KMS-11 (cell line): ENCODE measurements around the gene NPIPA2.
"Not testable (repeated sequence)": the region's sequence is repeated elsewhere in the genome, so short reads cannot be mapped to it uniquely, and the experiment has no call there.

Source experiments
- H2AFZ ChIP-seq: fragments of 200-600 bp; sonication (generic); 2 replicates; pipeline ENCODE4 v1.6.1; 2016; ENCODE audit warnings: antibody characterized with exemption, mixed run types, low read depth
- H3K27ac ChIP-seq: fragments of 200-600 bp; sonication (generic); 2 replicates; pipeline ENCODE4 v1.6.1; 2016; ENCODE audit warnings: mild to moderate bottlenecking, mixed run types
- H3K27me3 ChIP-seq: fragments of 200-600 bp; sonication (generic); 2 replicates; pipeline ENCODE4 v1.6.1; 2017; ENCODE audit warnings: mild to moderate bottlenecking, low read depth, mixed run types, moderate library complexity; ENCODE audit not compliant: insufficient read depth
- H3K36me3 ChIP-seq: fragments of 200-600 bp; sonication (generic); 2 replicates; pipeline ENCODE4 v1.6.1; 2017; ENCODE audit warnings: mild to moderate bottlenecking, mixed run types; ENCODE audit not compliant: insufficient read depth
- H3K4me1 ChIP-seq: fragments of 200-600 bp; sonication (generic); 2 replicates; pipeline ENCODE4 v1.6.1; 2016; ENCODE audit warnings: mild to moderate bottlenecking, low read depth, mixed run types; ENCODE audit not compliant: poor library complexity, severe bottlenecking
- H3K4me2 ChIP-seq: fragments of 200-600 bp; sonication (generic); 2 replicates; pipeline ENCODE4 v1.7.0; 2016; ENCODE audit warnings: mild to moderate bottlenecking, mixed run types
- H3K4me3 ChIP-seq: fragments of 200-600 bp; sonication (generic); IDR thresholded peaks from 2 replicates; pipeline ENCODE4 v1.6.1; 2017; ENCODE audit warnings: low read depth, low read length, mixed read lengths; ENCODE audit not compliant: insufficient read depth
- H3K79me2 ChIP-seq: fragments of 200-600 bp; sonication (generic); 2 replicates; pipeline ENCODE4 v1.6.1; 2016; ENCODE audit warnings: low read depth, mixed run types; ENCODE audit not compliant: insufficient read depth
- H3K9ac ChIP-seq: fragments of 200-600 bp; sonication (generic); 2 replicates; pipeline ENCODE4 v1.6.1; 2016; ENCODE audit warnings: mild to moderate bottlenecking, mixed run types
- H4K20me1 ChIP-seq: fragments of 200-600 bp; sonication (generic); 2 replicates; pipeline ENCODE4 v1.6.1; 2016; ENCODE audit warnings: mild to moderate bottlenecking, mixed run types; ENCODE audit not compliant: insufficient read depth

NPIPA2 gene

GRCh38 chr16:14742273-14743128 is at the start of gene NPIPA2:
Gene NPIPA2, plus strand, starts transcription at chr16:14742533. Its CDS starts 5,533 bp downstream, at chr16:14748066.
- H2AFZ ChIP-seq, H3K4me2 ChIP-seq, H3K4me3 ChIP-seq, H4K20me1 ChIP-seq, H3K27ac ChIP-seq, H3K79me2 ChIP-seq, H3K9ac ChIP-seq, H3K4me1 ChIP-seq, H3K36me3 ChIP-seq, H3K27me3 ChIP-seq: not testable (repeated sequence)

- H3K27ac ChIP-seq, H3K79me2 ChIP-seq, H3K36me3 ChIP-seq, H3K4me1 ChIP-seq, H4K20me1 ChIP-seq, H2AFZ ChIP-seq, H3K4me2 ChIP-seq, H3K4me3 ChIP-seq, H3K27me3 ChIP-seq, H3K9ac ChIP-seq: not testable (repeated sequence)
These were observed 48.2 kb upstream of the NPIPA2 start, which contains the start of gene PLA2G10 for GRCh38 chr16:14694129-14694528. Gene PLA2G10, minus strand, starts transcription at chr16:14694308. Its CDS starts 79 bp downstream, at chr16:14694229.

DNA sequence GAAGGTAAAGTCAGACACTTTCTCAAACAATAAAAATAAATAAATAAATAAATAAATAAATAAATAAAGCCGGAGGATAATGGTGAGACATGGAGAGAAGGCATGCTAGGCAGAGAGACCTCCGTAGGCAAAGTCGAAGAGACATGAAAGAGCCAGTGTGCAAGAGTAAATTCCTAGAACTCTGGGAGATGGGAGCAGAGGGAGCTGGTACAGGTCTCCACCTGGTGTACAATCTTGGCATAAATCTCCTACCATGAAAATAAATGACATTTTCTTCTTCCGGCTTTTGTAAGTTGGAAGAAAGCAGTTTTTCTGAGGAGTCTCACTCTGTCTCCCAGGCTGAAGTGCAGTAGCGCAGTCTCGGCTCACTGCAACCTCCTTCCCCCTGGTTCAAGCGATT is 40.5 kb upstream of the NPIPA2 start:
- not testable (repeated sequence) for H3K27ac ChIP-seq, H3K27me3 ChIP-seq, H3K4me2 ChIP-seq, H3K4me1 ChIP-seq, H3K36me3 ChIP-seq, H3K4me3 ChIP-seq, H3K9ac ChIP-seq, H2AFZ ChIP-seq, H3K79me2 ChIP-seq, H4K20me1 ChIP-seq

GRCh38 chr16:14702672-14703071 is 39.7 kb upstream of the NPIPA2 start:
- H3K4me1 ChIP-seq, H4K20me1 ChIP-seq, H3K36me3 ChIP-seq, H3K27me3 ChIP-seq, H3K9ac ChIP-seq, H3K27ac ChIP-seq, H3K79me2 ChIP-seq, H3K4me2 ChIP-seq, H2AFZ ChIP-seq, H3K4me3 ChIP-seq: not testable (repeated sequence)

DNA sequence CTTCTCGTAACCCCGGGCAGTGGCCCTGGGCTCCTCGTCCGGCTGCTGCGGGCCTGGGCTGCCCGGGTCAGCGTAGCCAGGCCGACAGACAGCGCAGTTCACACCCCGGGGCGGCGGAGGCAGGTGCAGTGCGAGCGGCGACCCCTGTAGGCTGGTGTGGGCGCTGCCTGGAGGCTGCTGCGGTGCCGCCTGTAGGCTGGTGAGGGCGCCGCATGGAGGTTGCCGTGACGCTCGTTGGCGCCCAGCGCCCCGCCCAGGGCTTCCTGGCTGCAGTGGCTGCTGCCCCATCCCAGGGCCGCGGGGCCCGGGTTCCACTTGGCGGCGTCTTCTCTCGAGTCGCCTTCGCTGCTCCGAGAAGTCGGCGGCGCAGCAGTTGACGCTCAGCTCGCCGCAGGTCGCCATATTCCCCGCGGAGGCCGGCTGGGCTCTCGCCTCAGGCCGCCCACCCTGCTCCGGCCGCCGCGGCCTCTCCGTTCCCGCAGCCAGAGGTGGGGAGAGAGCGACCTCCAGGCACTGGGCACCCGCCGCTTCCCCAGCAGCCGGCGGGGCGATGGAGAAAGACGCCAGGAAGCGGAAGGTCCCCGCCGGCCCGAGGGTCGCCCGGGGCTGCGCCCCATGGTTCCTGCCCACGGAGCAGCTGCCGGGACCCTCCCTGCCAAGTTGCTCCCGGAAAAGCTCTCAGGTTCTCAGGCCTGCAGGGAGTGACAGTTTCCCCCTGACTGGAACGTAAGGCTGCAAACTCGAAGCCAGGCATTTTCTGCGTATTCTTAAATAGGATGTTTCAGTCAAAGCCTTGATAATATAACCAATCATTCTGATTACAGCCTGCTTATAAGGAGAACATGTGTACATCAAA is 38.9 kb upstream of the NPIPA2 start, which contains the start of gene NPIPA3:
TSS of gene NPIPA3 (plus strand) at position 256 of the 856 bp plus-strand sequence. CDS start 5,533 bp downstream, outside the sequence.
- not testable (repeated sequence) for H4K20me1 ChIP-seq, H3K9ac ChIP-seq, H3K36me3 ChIP-seq, H3K4me3 ChIP-seq, H3K27me3 ChIP-seq, H3K4me1 ChIP-seq, H3K4me2 ChIP-seq, H3K79me2 ChIP-seq, H3K27ac ChIP-seq, H2AFZ ChIP-seq

DNA sequence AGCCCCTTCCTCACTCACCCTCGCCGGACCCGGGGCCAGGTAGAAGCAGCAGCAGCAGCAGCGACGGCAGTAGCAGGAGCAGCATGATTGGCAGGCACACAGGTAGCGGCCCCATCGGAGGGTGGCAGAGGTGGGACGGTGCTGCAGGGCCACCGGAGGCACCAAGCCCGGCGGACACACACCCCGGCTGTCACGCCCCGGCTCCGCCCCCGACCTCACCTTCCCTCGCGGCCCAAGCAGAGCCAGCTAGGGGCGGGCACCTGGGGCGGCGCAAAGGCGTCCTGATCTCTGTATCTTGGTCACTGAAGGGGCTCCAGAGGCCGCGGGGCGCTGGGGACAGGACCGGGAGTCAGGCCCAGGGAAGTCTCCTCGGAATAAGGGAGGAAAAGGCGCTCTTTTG is 9.1 kb upstream of the NPIPA2 start:
- H3K4me1 ChIP-seq, H4K20me1 ChIP-seq, H3K27ac ChIP-seq, H3K9ac ChIP-seq, H3K4me2 ChIP-seq, H3K36me3 ChIP-seq, H2AFZ ChIP-seq, H3K27me3 ChIP-seq, H3K4me3 ChIP-seq, H3K79me2 ChIP-seq: not testable (repeated sequence)

DNA sequence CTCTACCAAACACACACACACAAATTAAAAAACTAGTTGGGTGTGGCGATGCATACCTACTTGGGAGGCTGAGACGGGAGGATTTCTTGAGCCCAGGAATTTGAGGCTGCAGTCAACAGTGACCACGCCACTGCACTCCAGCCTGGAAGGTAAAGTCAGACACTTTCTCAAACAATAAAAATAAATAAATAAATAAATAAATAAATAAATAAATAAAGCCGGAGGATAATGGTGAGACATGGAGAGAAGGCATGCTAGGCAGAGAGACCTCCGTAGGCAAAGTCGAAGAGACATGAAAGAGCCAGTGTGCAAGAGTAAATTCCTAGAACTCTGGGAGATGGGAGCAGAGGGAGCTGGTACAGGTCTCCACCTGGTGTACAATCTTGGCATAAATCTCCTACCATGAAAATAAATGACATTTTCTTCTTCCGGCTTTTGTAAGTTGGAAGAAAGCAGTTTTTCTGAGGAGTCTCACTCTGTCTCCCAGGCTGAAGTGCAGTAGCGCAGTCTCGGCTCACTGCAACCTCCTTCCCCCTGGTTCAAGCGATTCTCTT is 1.4 kb upstream of the NPIPA2 start:
- not testable (repeated sequence) for H2AFZ ChIP-seq, H3K4me2 ChIP-seq, H3K36me3 ChIP-seq, H3K4me3 ChIP-seq, H3K9ac ChIP-seq, H3K79me2 ChIP-seq, H3K4me1 ChIP-seq, H3K27me3 ChIP-seq, H3K27ac ChIP-seq, H4K20me1 ChIP-seq

DNA sequence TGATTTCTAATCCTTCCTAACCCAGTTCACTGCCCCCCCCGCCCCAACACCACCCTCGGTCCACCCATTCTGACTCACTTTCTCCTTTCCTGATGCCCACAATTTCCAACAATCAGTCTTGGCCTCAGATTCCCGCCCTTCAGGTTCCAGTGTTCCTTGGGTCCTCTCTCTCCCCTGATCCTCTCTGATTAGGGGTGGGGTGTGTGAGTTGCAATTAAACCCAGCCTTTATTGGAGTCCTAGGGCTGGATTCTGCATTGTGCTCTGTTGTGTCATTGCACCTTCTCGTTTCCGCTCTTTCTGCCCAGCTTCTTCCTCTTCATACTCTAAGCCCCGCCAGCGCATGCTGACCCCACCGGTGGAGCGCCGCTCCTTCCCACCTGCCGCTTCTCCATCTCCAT is 539 bp upstream of the NPIPA2 start:
- H3K4me3 ChIP-seq, H3K27me3 ChIP-seq, H2AFZ ChIP-seq, H3K9ac ChIP-seq, H3K4me1 ChIP-seq, H3K4me2 ChIP-seq, H3K36me3 ChIP-seq, H3K79me2 ChIP-seq, H4K20me1 ChIP-seq, H3K27ac ChIP-seq: not testable (repeated sequence)

DNA sequence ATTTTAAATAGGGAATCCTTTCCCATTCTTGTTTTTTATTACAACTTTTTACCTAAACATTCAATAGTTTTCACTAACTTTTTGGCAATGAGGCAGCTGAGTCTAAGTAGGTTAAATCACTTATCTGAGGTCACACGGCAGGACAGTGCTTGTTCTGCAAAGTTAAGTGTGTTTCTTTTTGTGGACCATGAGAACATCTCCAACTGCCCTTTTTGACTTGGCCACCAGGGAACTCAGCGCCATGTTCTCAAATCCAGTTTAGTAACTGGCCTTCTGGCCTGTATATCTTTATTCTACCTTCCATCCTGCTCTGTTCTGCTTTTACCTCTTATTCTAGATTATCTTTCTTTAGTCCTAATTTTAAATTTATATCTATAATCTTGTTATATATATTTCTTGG is 31.3 kb downstream of the NPIPA2 start:
- H4K20me1 ChIP-seq, H3K27me3 ChIP-seq, H3K4me1 ChIP-seq, H3K27ac ChIP-seq, H3K4me2 ChIP-seq, H3K4me3 ChIP-seq, H3K9ac ChIP-seq, H2AFZ ChIP-seq, H3K36me3 ChIP-seq, H3K79me2 ChIP-seq: not testable (repeated sequence)

- not testable (repeated sequence) for H3K27me3 ChIP-seq, H4K20me1 ChIP-seq, H3K36me3 ChIP-seq, H3K4me3 ChIP-seq, H3K27ac ChIP-seq, H3K4me2 ChIP-seq, H3K79me2 ChIP-seq, H3K9ac ChIP-seq, H3K4me1 ChIP-seq, H2AFZ ChIP-seq
These were observed 33.3 kb downstream of the NPIPA2 start for GRCh38 chr16:14775624-14776023.
